NT2/D1 (cell line): Measurements from ENCODE around the gene AMN1.
"Not testable (repeated sequence)": the region's sequence is repeated elsewhere in the genome, so short reads cannot be mapped to it uniquely, and the experiment has no call there.

Experiments used
- DNase-seq: peaks from one replicate; pipeline ENCODE4 v3.0.0-alpha.2; 2011; ENCODE audit warnings: low read depth, low spot score
- H3K27me3 ChIP-seq: 2 replicates; pipeline ENCODE4 v1.6.0; 2011; ENCODE audit warnings: mild to moderate bottlenecking; ENCODE audit not compliant: insufficient read length, insufficient read depth
- H3K36me3 ChIP-seq: 2 replicates; pipeline ENCODE4 v1.6.1; 2011; ENCODE audit warnings: mild to moderate bottlenecking, low read length, mixed read lengths; ENCODE audit not compliant: insufficient read depth, insufficient read length
- H3K4me1 ChIP-seq: 2 replicates; pipeline ENCODE4 v1.5.1; 2011; ENCODE audit not compliant: insufficient read depth, insufficient read length
- H3K4me3 ChIP-seq: 2 replicates; pipeline ENCODE4 v1.5.1; 2011; ENCODE audit warnings: low read depth; ENCODE audit not compliant: insufficient read length
- H3K9ac ChIP-seq: 2 replicates; pipeline ENCODE4 v1.6.0; 2011; ENCODE audit warnings: low read depth; ENCODE audit not compliant: insufficient read length
- H3K9me3 ChIP-seq: 2 replicates; pipeline ENCODE4 v1.5.1; 2011; ENCODE audit warnings: mild to moderate bottlenecking, low read length; ENCODE audit not compliant: insufficient read depth
- SUZ12 ChIP-seq: IDR thresholded peaks from 2 replicates; pipeline ENCODE4 v1.6.1; 2011; ENCODE audit not compliant: insufficient read length, insufficient read depth; ENCODE audit errors: extremely low read depth
- YY1 ChIP-seq: IDR thresholded peaks from 2 replicates; pipeline ENCODE4 v1.6.1; 2011; ENCODE audit not compliant: insufficient read length, insufficient read depth
- ZNF274 ChIP-seq: IDR thresholded peaks from 2 replicates; pipeline ENCODE4 v1.6.1; 2011; ENCODE audit warnings: mild to moderate bottlenecking, low read depth, low read length

AMN1 gene

GRCh38 chr12:31687101-31687527 lies 41.7 kb downstream of the AMN1 start:
- TF ChIP-seq ZNF274 (no peak), YY1 (no peak), SUZ12 (no peak)
- H3K9ac ChIP-seq = no peak overlapping the region

GRCh38 chr12:31685801-31686200 lies 43.0 kb downstream of the AMN1 start:
- TF ChIP-seq YY1 = no peak
- no peak for TF ChIP-seq ZNF274
- TF ChIP-seq SUZ12 = no peak
- Histone ChIP-seq H3K4me3 (no peak overlapping the region), H3K9ac (no peak overlapping the region), H3K27me3 (no peaks in the 10 kb centered on the region), H3K4me1 (no peaks in the 10 kb centered on the region), H3K9me3 (peaks cover 28% of the 10 kb centered on the region), H3K36me3 (no peaks in the 10 kb centered on the region)
- no peak for DNase-seq

More at GRCh38 chr12:31687101-31687527, 41.7 kb downstream of the AMN1 start:
- H3K4me1 ChIP-seq = no peaks in the 10 kb centered on the region
- no peak overlapping the region for H3K4me3 ChIP-seq
- H3K36me3 ChIP-seq = no peaks in the 10 kb centered on the region
- DNase-seq = no peak
- peaks cover 28% of the 10 kb centered on the region for H3K9me3 ChIP-seq
- H3K27me3 ChIP-seq = no peaks in the 10 kb centered on the region

- Histone ChIP-seq H3K9me3 (peaks cover 28% of the 10 kb centered on the region), H3K4me3 (no peak overlapping the region), H3K27me3 (no peaks in the 10 kb centered on the region), H3K9ac (no peak overlapping the region), H3K4me1 (no peaks in the 10 kb centered on the region), H3K36me3 (no peaks in the 10 kb centered on the region)
- DNase-seq = peak; percentile 99
- TF ChIP-seq ZNF274 (no peak), SUZ12 (no peak), YY1 (no peak)
These were observed 46.5 kb downstream of the AMN1 start for GRCh38 chr12:31682136-31682962.

- no peak for DNase-seq
- no peaks in the 10 kb centered on the region for H3K36me3 ChIP-seq
- TF ChIP-seq ZNF274 (no peak), YY1 (no peak), SUZ12 (no peak)
- peaks cover 52% of the 10 kb centered on the region for H3K9me3 ChIP-seq
- no peak overlapping the region for H3K4me3 ChIP-seq
- H3K27me3 ChIP-seq = no peaks in the 10 kb centered on the region
- H3K4me1 ChIP-seq = no peaks in the 10 kb centered on the region
- H3K9ac ChIP-seq = no peak overlapping the region
These were observed 56.3 kb downstream of the AMN1 start for GRCh38 chr12:31672521-31672920.

GRCh38 chr12:31669582-31669981 lies 59.2 kb downstream of the AMN1 start:
- not testable (repeated sequence) for H3K4me1 ChIP-seq, H3K4me3 ChIP-seq, H3K27me3 ChIP-seq, H3K36me3 ChIP-seq, DNase-seq, H3K9ac ChIP-seq
- H3K9me3 ChIP-seq = peaks cover 62% of the 10 kb centered on the region

GRCh38 chr12:31669020-31669419 lies 59.8 kb downstream of the AMN1 start:
- TF ChIP-seq ZNF274 (no peak), YY1 (no peak), SUZ12 (no peak)
- H3K27me3 ChIP-seq = no peaks in the 10 kb centered on the region
- peaks cover 57% of the 10 kb centered on the region for H3K9me3 ChIP-seq
- H3K4me3 ChIP-seq = no peak overlapping the region
- no peaks in the 10 kb centered on the region for H3K4me1 ChIP-seq
- DNase-seq = no peak
- no peak overlapping the region for H3K9ac ChIP-seq
- no peaks in the 10 kb centered on the region for H3K36me3 ChIP-seq

- Histone ChIP-seq H3K4me1 (no peaks in the 10 kb centered on the region), H3K4me3 (no peak overlapping the region), H3K36me3 (no peaks in the 10 kb centered on the region), H3K9ac (no peak overlapping the region), H3K27me3 (no peaks in the 10 kb centered on the region), H3K9me3 (peaks cover 30% of the 10 kb centered on the region)
- DNase-seq = no peak
- no peak for TF ChIP-seq YY1
- no peak for TF ChIP-seq SUZ12
- no peak for TF ChIP-seq ZNF274
These were observed 64.8 kb downstream of the AMN1 start for GRCh38 chr12:31664038-31664437.

- H3K4me3 ChIP-seq = no peak overlapping the region
- H3K27me3 ChIP-seq = no peaks in the 10 kb centered on the region
- TF ChIP-seq SUZ12 (no peak), ZNF274 (no peak), YY1 (no peak)
- H3K9ac ChIP-seq = no peak overlapping the region
- DNase-seq = no peak
- H3K36me3 ChIP-seq = no peaks in the 10 kb centered on the region
- no peaks in the 10 kb centered on the region for H3K4me1 ChIP-seq
- peaks cover 25% of the 10 kb centered on the region for H3K9me3 ChIP-seq
These were observed 65.2 kb downstream of the AMN1 start for GRCh38 chr12:31663576-31663975.
